Measurements from ENCODE around the gene WASL.

DNA sequence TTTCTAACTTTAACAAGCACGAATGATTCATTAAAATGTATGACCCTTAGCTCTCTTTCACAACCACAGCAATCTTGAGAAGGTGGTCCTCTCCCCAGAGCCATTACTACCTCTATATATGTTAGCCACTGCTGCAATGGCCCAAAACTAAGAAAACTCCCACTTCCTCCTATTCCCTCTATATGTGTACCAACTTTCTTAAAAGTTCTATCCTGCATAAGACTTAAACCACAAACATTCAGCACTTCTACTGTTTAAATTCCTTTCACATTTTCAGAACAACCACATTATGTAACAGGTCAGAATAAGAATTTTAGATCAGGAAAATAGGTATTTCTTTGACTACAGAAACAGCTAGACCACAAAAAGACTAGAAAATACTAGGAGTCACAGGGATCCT lies 36.2 kb downstream of the WASL start:
- TF ChIP-seq, protein P1, sequence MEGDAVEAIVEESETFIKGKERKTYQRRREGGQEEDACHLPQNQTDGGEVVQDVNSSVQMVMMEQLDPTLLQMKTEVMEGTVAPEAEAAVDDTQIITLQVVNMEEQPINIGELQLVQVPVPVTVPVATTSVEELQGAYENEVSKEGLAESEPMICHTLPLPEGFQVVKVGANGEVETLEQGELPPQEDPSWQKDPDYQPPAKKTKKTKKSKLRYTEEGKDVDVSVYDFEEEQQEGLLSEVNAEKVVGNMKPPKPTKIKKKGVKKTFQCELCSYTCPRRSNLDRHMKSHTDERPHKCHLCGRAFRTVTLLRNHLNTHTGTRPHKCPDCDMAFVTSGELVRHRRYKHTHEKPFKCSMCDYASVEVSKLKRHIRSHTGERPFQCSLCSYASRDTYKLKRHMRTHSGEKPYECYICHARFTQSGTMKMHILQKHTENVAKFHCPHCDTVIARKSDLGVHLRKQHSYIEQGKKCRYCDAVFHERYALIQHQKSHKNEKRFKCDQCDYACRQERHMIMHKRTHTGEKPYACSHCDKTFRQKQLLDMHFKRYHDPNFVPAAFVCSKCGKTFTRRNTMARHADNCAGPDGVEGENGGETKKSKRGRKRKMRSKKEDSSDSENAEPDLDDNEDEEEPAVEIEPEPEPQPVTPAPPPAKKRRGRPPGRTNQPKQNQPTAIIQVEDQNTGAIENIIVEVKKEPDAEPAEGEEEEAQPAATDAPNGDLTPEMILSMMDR (conservative IDR thresholded peaks at IDR 0.05; ENCODE audit: low read depth, low read length), result no peak
- no peak for TF ChIP-seq EZH2 (IDR thresholded peaks at IDR 0.05; ENCODE audit: low read length, unreplicated experiment)
